C1 segment of cervical spinal cord (tissue), 14 donors: ENCODE results near the gene AMER2.
A peak's percentile ranks its signal among the peaks of the same experiment; 100 is the strongest.

Experiments used
- DNase-seq, 14 donors: peaks; one replicate each; lab custom pipeline; 2025; lab: John Stamatoyannopoulos, UW

Gene AMER2

DNA sequence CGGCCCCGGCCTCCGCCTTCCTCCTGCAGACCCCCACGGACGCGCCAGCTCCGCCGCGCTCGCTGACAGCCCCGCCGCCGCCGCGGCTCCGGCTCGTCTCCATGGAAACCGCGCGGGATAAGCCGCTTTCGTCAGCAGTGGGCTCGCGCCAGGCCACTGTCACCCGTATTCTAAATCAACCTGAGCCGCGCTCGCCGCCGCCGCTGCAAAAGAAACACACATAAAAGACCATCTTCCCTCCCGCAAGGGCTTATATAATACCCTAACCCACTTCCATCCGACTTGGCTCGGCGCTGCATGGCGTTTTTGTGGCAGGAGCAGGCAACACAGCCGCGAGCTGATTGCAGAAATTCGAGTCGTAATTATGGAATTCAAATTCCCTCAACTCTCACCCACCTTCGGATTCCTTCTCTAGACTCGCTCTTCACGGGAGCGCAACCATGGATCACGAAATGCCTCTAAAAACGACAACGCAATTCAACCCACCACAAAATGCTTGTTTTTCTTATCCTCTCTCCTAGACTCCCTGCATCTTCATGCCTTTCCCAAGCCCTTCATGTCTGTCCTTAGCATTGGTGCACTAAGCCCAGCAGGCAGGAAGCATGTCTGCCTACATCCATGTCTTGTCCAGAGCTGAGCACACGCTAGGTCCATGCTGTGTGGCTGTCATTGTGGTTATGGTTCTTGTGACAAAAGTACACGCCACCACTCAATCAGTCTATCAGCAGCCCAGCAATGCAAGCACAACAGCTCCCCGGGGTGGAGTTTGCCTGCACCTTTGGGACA is at the start of gene AMER2:
TSS of gene AMER2 (minus strand) at position 772 of the 786 bp plus-strand sequence. CDS start at position 103, 669 bp downstream.
- peak in 13 of 14 donors; percentile 53 to 88 (median 75) for DNase-seq

- DNase-seq = no peak
Observed at GRCh38 chr13:25218019-25218418, 45.9 kb upstream of the AMER2 start.

- DNase-seq = no peak
Observed at GRCh38 chr13:25217023-25217885, 45.2 kb upstream of the AMER2 start.

DNA sequence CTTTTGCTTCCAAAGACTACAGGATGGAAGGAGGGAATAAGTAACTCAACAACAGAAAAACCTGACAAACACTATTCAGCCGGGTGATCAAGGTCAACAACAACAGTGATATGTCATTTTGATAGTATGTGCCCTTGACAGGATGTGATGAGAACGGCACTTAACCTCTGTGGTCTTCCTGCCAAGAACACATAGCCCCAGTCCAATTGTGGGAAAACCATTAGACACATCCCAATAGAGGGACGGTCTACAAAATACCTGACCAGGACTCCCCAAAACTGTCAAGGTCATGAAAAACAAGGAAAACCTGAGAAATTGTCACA is 43.1 kb upstream of the AMER2 start:
- DNase-seq = no peak

DNA sequence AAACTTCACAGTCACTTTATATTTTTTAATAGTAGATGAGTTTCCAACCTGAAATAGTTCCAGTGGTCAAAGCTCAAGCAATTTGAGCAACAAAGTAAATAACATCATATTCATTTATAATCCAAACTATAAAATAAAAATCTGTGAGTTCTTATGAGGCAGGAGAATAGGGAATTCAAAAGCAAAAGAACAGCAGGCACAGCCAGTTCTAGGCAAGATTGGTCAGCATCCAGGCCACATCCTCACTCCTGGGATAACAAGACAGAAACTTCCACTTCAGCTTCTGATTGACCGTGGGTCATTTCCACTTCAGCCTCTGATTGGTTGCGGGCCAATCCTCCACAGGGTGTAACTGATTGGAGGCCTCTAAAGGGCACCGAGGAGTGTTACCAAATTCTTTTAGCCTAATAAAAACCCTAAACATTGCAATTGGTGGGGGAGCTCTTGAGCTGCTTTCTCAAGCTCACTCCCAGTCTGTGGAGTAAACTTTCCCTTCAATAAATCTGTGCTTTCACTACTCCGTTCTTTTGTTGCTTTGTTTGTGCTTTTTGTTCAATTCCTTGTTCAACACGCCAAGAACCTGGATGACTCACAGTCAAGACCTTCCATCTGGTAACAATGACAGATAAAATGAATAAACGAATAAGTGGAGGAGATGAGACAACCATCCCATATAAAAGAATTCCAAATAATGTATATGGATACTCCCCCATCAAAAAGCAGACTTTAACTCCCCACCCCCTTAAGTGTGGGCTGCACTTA is 42.6 kb upstream of the AMER2 start:
- DNase-seq = no peak

GRCh38 chr13:25213715-25214114 is 41.6 kb upstream of the AMER2 start:
- no peak for DNase-seq

GRCh38 chr13:25210842-25211569 is 38.9 kb upstream of the AMER2 start:
- DNase-seq = no peak

- no peak for DNase-seq
Observed at GRCh38 chr13:25207291-25207810, 35.3 kb upstream of the AMER2 start.

GRCh38 chr13:25204863-25205262 is 32.8 kb upstream of the AMER2 start:
- DNase-seq = no peak

DNA sequence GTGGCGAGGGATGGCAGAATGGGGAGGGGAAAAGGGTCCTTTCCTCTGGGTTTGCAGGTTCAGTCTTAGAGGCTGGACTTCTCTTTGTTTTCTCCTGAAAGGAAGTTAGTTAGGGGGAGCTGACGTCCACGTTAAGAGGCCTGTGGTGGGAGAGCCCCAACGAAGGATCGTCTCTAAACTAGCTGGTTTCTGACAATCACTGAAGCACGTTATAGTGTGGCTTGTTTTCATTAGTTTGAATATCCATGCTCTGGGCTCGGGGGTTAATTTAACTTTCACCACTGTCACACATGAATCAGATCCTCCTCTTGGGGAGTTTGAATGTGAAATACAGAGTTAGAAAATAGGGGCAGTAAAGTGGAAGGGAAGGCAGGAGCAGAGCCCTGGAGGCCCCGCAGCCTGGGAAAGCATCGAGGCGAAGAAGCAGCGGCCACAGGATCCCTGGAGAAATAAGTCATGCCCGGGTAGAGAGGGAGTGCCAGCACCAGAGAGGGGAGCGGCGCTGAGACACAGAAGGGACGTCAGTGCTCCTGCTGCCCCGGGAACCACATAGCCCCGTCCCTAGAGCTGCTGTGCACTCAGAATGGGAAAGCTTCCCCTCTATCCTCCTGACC is 31.1 kb upstream of the AMER2 start:
- DNase-seq = peak in 4 of 14 donors; percentile 17 to 32 (median 32)

GRCh38 chr13:25200783-25201182 is 28.7 kb upstream of the AMER2 start:
- no peak for DNase-seq

DNA sequence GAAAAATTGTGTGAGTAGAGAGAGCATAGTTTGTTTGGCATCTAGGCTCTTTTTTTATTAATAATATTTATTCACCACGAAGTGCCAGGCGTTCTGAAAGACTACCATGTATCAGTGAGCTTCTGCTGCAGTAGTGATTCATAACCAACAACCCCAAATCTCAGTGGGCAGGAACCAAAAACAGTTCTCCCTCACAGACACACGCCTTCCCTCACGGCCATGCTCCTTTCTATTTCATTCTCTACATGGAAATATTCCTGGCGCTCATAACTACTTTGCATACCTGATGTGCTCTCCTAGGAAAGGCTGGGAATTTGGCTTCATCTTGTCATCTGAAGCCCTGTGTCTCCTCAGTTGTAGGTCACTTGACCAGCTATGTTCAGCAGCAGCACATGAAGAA is 26.6 kb upstream of the AMER2 start:
- DNase-seq = no peak

GRCh38 chr13:25196971-25197370 is 24.9 kb upstream of the AMER2 start:
- no peak for DNase-seq

DNA sequence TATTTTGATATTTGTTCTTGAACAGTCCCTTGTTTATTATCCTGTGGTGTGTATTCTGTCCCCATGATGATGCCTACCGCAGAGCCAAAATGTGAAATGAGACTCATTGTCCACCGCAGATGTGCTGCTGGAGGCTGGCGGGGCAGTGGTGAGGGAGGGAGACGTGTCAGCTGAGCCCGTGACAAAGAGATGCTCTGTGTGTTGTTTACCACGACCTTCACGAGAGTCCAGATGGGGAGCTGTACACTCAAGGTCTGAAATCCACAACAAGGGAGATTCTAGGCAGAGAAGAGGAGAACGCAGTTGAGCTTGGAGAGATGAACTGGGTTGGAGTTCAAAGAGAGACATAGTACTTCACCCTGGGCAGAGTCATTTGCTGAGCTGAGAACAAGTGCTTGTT is 20.8 kb upstream of the AMER2 start:
- peak in 12 of 14 donors; percentile 13 to 88 (median 80) for DNase-seq

GRCh38 chr13:25192489-25192888 is 20.4 kb upstream of the AMER2 start:
- peak in 4 of 14 donors; percentile 48 to 52 (median 50) for DNase-seq

- no peak for DNase-seq
Observed at GRCh38 chr13:25192052-25192451, 20.0 kb upstream of the AMER2 start.

DNA sequence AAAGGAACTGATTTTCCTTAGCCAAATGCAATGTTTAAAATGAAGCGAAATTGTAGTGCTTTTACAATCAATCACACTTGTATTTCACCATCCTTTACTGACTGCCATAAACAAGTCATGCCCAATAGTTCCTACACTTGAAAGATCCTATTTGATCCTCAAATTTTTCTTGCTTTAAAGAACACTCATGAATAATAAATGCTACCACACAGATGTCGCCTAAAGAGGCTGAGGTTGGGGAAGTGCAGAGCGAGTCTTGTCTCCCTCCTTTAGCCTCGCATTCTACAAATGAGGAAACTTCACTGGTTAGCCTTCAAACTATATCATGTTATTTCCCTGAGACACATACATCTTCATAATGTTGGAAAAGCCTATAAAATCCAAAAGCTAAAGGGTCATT is 18.7 kb upstream of the AMER2 start:
- no peak for DNase-seq

GRCh38 chr13:25190256-25190655 is 18.2 kb upstream of the AMER2 start:
- no peak for DNase-seq

GRCh38 chr13:25187596-25187995 is 15.5 kb upstream of the AMER2 start:
- no peak for DNase-seq

DNA sequence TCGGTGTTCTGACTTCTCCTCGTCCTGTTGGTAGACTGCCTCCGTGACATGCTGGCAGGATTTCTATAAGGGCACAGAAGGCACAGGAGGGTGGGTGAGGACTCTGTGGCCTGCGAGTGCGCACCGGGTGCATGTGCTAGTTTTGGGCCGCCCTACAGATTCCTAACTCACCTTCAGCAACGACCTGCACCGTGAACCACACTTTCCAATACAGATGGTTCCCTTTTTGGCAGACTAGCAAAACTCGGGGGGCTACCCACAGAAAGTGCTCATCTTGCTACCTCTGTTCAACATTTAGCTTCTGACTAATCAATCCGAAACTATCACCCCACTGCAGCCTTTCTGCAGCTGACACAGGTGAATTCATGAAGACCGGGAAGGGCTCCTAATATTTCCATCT is 14.1 kb upstream of the AMER2 start:
- no peak for DNase-seq

- no peak for DNase-seq
Observed at GRCh38 chr13:25181597-25181996, 9.5 kb upstream of the AMER2 start.
